ENCODE results near the gene EN1. TPM values are rescaled to one million over a fixed set of nuclear protein-coding genes. Genes with fewer than 3 reads are reported as not detected.

Gene EN1
- polyA plus RNA-seq, 6 donors from 2014 or later, result not detected

GRCh38 chr2:118861731-118862130 lies 14.3 kb upstream of the EN1 start:
- Mint-ChIP-seq H3K4me3 (no peak overlapping the region), H3K36me3 (no peaks in the 10 kb centered on the region), H3K9me3 (peaks cover 0 to 3% (median 0%) of the 10 kb centered on the region in 7 donors), H3K27ac (no peak overlapping the region), H3K27me3 (peaks cover 57 to 77% (median 74%) of the 10 kb centered on the region in 3 donors), H3K4me1 (peaks cover 4 to 15% (median 10%) of the 10 kb centered on the region in 3 donors)
- ATAC-seq (ENCODE audit: low read depth in 2 of 2) (no peak), DNase-seq (no peak)

- DNase-seq, result no peak
- H3K27me3 Mint-ChIP-seq, result peaks cover 61 to 81% (median 79%) of the 10 kb centered on the region in 3 donors
- H3K36me3 Mint-ChIP-seq, result no peaks in the 10 kb centered on the region
- H3K27ac Mint-ChIP-seq, result no peak overlapping the region
- ATAC-seq (ENCODE audit: low read depth in 2 of 2), result no peak
- peaks cover 9 to 20% (median 15%) of the 10 kb centered on the region in 3 donors for H3K4me1 Mint-ChIP-seq
- H3K9me3 Mint-ChIP-seq, result peaks cover 0 to 3% (median 0%) of the 10 kb centered on the region in 7 donors
- no peak overlapping the region for H3K4me3 Mint-ChIP-seq
These were observed 13.8 kb upstream of the EN1 start for GRCh38 chr2:118861242-118861641.

- Mint-ChIP-seq H3K9me3 (peaks cover 0 to 3% (median 0%) of the 10 kb centered on the region in 7 donors), H3K4me3 (peak overlapping the region in 1 of 8 donors; percentile 33), H3K27ac (no peak overlapping the region), H3K36me3 (no peaks in the 10 kb centered on the region), H3K27me3 (peaks cover 67 to 88% (median 83%) of the 10 kb centered on the region in 3 donors), H3K4me1 (peaks cover 12 to 27% (median 20%) of the 10 kb centered on the region in 3 donors)
- ATAC-seq (ENCODE audit: low read depth in 2 of 2), result no peak
- DNase-seq, result no peak
These were observed 13.1 kb upstream of the EN1 start for GRCh38 chr2:118860506-118860905.

GRCh38 chr2:118859157-118859770 lies 11.8 kb upstream of the EN1 start:
- Mint-ChIP-seq H3K9me3 (peaks cover 0 to 4% (median 1%) of the 10 kb centered on the region in 7 donors), H3K27ac (peak overlapping the region in 2 of 6 donors; percentile 27 to 35), H3K36me3 (peaks cover 0 to 1% of the 10 kb centered on the region in 2 donors), H3K27me3 (peaks cover 64 to 87% (median 75%) of the 10 kb centered on the region in 3 donors), H3K4me3 (peak overlapping the region in 2 of 8 donors; percentile 21 to 44), H3K4me1 (peaks cover 13 to 30% (median 24%) of the 10 kb centered on the region in 3 donors)
- DNase-seq (no peak), ATAC-seq (ENCODE audit: low read depth in 2 of 2) (no peak)

- Mint-ChIP-seq H3K27ac (no peak overlapping the region), H3K36me3 (peaks cover 0 to 7% of the 10 kb centered on the region in 2 donors), H3K27me3 (peaks cover 64 to 87% (median 75%) of the 10 kb centered on the region in 3 donors), H3K9me3 (peaks cover 0 to 9% (median 4%) of the 10 kb centered on the region in 7 donors), H3K4me1 (peaks cover 17 to 36% (median 29%) of the 10 kb centered on the region in 3 donors), H3K4me3 (no peak overlapping the region)
- DNase-seq (no peak), ATAC-seq (ENCODE audit: low read depth in 2 of 2) (no peak)
These were observed 11.2 kb upstream of the EN1 start for GRCh38 chr2:118858485-118859156.

GRCh38 chr2:118857677-118858484 lies 10.4 kb upstream of the EN1 start:
- peaks cover 67 to 89% (median 75%) of the 10 kb centered on the region in 3 donors for H3K27me3 Mint-ChIP-seq
- H3K4me3 Mint-ChIP-seq, result peak overlapping the region in 5 of 8 donors; percentile 14 to 68 (median 48)
- H3K9me3 Mint-ChIP-seq, result peaks cover 0 to 9% (median 4%) of the 10 kb centered on the region in 7 donors
- no peak for DNase-seq
- H3K4me1 Mint-ChIP-seq, result peaks cover 20 to 42% (median 29%) of the 10 kb centered on the region in 3 donors
- H3K27ac Mint-ChIP-seq, result peak overlapping the region in 2 of 6 donors; percentile 81 to 87
- no peak for ATAC-seq (ENCODE audit: low read depth in 2 of 2)
- H3K36me3 Mint-ChIP-seq, result peaks cover 0 to 7% of the 10 kb centered on the region in 2 donors

- ATAC-seq (ENCODE audit: low read depth in 2 of 2) (no peak), DNase-seq (no peak)
- H3K27me3 Mint-ChIP-seq, result peaks cover 65 to 89% (median 74%) of the 10 kb centered on the region in 3 donors
- peak overlapping the region in 2 of 6 donors; percentile 69 to 83 for H3K27ac Mint-ChIP-seq
- peaks cover 20 to 42% (median 29%) of the 10 kb centered on the region in 3 donors for H3K4me1 Mint-ChIP-seq
- peaks cover 0 to 7% of the 10 kb centered on the region in 2 donors for H3K36me3 Mint-ChIP-seq
- H3K4me3 Mint-ChIP-seq, result peak overlapping the region in 6 of 8 donors; percentile 65 to 81 (median 72)
- peaks cover 0 to 12% (median 6%) of the 10 kb centered on the region in 7 donors for H3K9me3 Mint-ChIP-seq
These were observed 9.7 kb upstream of the EN1 start for GRCh38 chr2:118856978-118857676.

GRCh38 chr2:118856330-118856977 lies 9.0 kb upstream of the EN1 start:
- ATAC-seq (ENCODE audit: low read depth in 2 of 2) (no peak), DNase-seq (no peak)
- peaks cover 65 to 89% (median 73%) of the 10 kb centered on the region in 3 donors for H3K27me3 Mint-ChIP-seq
- peak overlapping the region in 4 of 6 donors; percentile 69 to 93 (median 82) for H3K27ac Mint-ChIP-seq
- peak overlapping the region; percentile 65 to 84 (median 76) for H3K4me3 Mint-ChIP-seq
- peaks cover 0 to 9% of the 10 kb centered on the region in 2 donors for H3K36me3 Mint-ChIP-seq
- peaks cover 20 to 42% (median 29%) of the 10 kb centered on the region in 3 donors for H3K4me1 Mint-ChIP-seq
- peaks cover 0 to 14% (median 6%) of the 10 kb centered on the region in 7 donors for H3K9me3 Mint-ChIP-seq

- ATAC-seq (ENCODE audit: low read depth in 2 of 2) (peak; percentile 84), DNase-seq (peak; percentile 73)
- Mint-ChIP-seq H3K4me1 (peaks cover 20 to 42% (median 29%) of the 10 kb centered on the region in 3 donors), H3K36me3 (peaks cover 0 to 17% of the 10 kb centered on the region in 2 donors), H3K4me3 (peak overlapping the region; percentile 65 to 84 (median 76)), H3K27me3 (peaks cover 65 to 89% (median 73%) of the 10 kb centered on the region in 3 donors), H3K9me3 (peaks cover 0 to 19% (median 6%) of the 10 kb centered on the region in 7 donors), H3K27ac (peak overlapping the region in 5 of 6 donors; percentile 44 to 93 (median 80))
These were observed 8.2 kb upstream of the EN1 start for GRCh38 chr2:118855451-118856279.

- Mint-ChIP-seq H3K27ac (peak overlapping the region in 4 of 6 donors; percentile 51 to 91 (median 86)), H3K4me3 (peak overlapping the region in 7 of 8 donors; percentile 47 to 81 (median 65)), H3K27me3 (peaks cover 61 to 89% (median 72%) of the 10 kb centered on the region in 3 donors), H3K36me3 (peaks cover 0 to 19% of the 10 kb centered on the region in 2 donors), H3K4me1 (peaks cover 20 to 42% (median 29%) of the 10 kb centered on the region in 3 donors), H3K9me3 (peaks cover 0 to 24% (median 6%) of the 10 kb centered on the region in 7 donors)
- DNase-seq (no peak), ATAC-seq (ENCODE audit: low read depth in 2 of 2) (no peak)
These were observed 7.3 kb upstream of the EN1 start for GRCh38 chr2:118854507-118855345.

Data from naive B cell (primary cell).